ENCODE data around the gene CD44.

The CD44 gene

DNA sequence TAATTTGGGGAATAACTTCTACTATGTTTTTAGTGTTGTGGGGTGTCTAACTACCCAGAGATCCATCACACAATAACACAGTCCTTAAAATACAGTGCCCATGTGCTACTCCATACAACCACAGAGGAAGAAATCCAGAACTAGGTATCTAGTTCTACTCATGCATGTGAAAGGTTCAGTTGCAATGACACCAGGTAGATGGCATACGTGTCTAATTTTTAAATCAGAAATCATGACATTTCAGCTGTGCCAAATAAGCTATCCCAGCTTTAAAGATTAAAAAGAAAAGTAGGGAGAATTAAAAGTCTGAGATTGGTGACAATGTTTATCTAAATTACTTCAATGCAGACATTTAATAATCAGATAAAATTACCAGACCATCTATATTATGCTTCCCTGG lies 122.2 kb downstream of the CD44 start:
- no peak for DNase-seq (ENCODE audit: low read depth)

DNA sequence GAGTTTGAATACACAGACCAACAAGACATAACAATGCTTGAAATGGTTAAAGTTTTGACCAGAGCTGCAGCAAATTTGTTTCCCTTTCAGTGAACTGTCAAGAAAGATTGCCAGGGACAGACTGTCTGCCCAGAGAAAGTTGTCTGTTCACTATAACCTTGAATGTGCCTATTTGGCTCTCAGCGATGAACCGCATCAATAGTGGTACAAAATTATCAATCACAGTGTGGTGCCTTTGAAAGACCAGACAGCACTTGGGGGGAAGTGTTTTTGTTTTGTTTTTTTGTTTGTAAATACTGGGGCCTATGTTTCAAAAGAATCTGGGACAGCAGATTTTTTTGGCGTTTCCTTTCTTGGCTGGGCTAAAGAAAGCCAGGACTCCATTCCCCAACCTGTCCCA lies 123.1 kb downstream of the CD44 start:
- DNase-seq (ENCODE audit: low read depth) = no peak

DNA sequence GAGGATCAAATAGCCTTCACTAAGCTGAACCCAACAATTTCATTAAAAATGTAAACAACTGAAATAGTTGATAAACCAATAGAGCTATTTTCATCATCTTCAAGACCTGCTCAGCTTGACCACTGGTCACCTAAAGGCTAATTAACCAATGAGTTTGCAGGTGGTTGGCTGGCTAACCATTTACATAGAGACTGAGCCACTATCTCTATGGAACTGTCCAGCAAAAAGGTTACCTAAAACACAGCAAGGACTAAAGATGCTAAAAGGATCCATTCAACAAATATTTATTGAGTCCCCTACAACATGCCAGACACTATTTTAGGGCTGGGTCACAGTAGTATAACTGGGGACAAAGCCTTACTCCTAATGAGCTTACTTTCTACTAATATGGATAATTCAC lies 123.8 kb downstream of the CD44 start:
- no peak for DNase-seq (ENCODE audit: low read depth)

DNA sequence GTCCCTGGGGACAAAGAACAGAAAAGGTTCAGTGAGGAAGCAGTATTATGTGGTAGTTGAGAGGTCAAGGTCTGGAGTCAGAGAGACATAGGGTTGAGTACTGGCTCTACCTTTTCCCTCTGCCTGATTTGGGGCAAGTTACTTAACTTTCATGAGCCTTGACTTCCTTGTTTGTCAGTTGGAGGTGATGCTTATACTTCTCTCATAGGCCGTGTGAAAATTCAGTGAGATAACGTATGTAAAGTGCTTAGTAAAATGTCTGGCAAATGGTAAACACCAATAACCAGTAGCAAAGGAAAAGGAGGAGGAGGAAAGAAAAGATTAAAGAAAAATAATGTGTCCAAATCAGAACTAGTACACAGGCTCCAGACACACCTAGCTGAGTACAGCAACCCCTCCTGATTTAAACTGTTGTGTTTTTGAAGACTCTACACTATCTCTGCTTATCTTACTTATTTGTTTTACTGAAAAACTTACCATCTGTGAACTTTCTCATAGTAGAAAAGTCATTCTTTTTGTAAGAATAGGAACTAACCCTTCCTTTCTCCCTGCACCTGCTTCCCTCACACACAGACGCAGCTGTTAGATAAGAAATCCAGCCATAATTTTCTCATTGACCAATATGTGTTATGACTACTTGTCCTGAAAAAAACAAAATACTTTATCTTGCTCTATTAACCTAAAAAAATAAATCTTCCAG lies 126.9 kb downstream of the CD44 start:
- no peak for DNase-seq (ENCODE audit: low read depth)

- DNase-seq (ENCODE audit: low read depth) = no peak
Measured at GRCh38 chr11:35267504-35267903, 128.5 kb downstream of the CD44 start.

GRCh38 chr11:35270342-35270741 lies 131.4 kb downstream of the CD44 start:
- no peak for DNase-seq (ENCODE audit: low read depth)

DNA sequence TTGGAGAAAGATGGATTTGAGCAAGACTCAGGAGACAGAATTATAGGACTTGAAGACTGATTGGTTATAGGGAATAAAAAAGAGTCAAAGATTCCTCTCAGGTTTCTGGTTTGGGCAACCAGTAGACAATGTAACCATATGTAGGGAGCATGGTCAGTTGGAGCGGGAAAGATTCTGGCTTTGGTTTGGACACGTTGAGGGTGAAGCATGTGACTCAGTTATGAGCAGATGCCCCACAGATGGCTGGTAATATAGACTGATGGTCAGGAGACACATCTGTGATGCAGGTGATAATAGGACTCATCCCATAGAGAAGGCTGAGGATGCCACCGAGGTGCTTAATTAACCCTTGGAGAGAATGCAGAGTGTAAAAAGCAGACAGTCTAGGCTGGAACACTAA lies 132.1 kb downstream of the CD44 start:
- DNase-seq (ENCODE audit: low read depth) = no peak

GRCh38 chr11:35272391-35272902 lies 133.5 kb downstream of the CD44 start:
- peak; percentile 1 for DNase-seq (ENCODE audit: low read depth)

GRCh38 chr11:35274909-35275785 lies 136.2 kb downstream of the CD44 start:
- DNase-seq (ENCODE audit: low read depth) = no peak

GRCh38 chr11:35275786-35276170 lies 136.8 kb downstream of the CD44 start:
- DNase-seq (ENCODE audit: low read depth) = no peak

GRCh38 chr11:35276396-35277145 lies 137.6 kb downstream of the CD44 start:
- no peak for DNase-seq (ENCODE audit: low read depth)

DNA sequence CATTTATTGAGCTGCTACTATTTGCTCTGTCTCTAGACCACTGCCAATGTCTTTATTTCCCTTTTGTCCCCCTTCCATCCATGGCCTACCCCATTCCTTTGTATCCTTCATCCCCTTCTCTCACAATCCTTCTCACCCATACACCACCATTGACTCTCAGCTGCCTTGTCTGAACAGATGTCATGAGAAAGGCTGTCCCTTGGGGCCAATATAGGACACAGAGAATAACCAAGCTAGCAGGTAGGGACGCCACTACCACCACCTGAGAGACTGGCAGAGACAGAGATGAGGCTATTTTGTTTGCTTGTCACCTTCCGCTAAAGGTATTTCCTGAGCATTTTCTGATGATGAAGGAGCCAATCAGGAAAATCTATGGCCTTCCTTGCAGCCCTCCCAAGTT lies 138.9 kb downstream of the CD44 start:
- DNase-seq (ENCODE audit: low read depth) = no peak

GRCh38 chr11:35280727-35281126 lies 141.8 kb downstream of the CD44 start:
- DNase-seq (ENCODE audit: low read depth) = no peak

GRCh38 chr11:35281169-35281688 lies 142.3 kb downstream of the CD44 start:
- DNase-seq (ENCODE audit: low read depth) = no peak
